ENCODE results near the gene RIIAD1.

DNA sequence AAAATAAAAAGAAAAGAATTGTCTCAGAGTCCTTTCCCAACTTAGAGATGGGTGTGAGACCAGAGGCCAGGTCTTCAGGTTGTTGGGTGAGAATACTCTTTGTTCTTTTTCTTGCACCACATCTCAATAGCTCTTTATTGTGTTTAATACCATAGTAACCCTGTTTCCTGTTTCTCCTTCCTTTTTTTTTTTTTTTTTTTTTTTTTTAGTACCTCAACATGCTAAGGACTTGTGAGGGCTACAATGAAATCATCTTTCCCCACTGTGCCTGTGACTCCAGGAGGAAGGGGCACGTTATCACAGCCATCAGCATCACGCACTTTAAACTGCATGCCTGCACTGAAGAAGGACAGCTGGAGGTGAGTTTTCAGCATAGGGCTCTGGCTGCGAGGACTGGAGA, 29.1 kb upstream of the RIIAD1 start:
- TF ChIP-seq, protein P1, sequence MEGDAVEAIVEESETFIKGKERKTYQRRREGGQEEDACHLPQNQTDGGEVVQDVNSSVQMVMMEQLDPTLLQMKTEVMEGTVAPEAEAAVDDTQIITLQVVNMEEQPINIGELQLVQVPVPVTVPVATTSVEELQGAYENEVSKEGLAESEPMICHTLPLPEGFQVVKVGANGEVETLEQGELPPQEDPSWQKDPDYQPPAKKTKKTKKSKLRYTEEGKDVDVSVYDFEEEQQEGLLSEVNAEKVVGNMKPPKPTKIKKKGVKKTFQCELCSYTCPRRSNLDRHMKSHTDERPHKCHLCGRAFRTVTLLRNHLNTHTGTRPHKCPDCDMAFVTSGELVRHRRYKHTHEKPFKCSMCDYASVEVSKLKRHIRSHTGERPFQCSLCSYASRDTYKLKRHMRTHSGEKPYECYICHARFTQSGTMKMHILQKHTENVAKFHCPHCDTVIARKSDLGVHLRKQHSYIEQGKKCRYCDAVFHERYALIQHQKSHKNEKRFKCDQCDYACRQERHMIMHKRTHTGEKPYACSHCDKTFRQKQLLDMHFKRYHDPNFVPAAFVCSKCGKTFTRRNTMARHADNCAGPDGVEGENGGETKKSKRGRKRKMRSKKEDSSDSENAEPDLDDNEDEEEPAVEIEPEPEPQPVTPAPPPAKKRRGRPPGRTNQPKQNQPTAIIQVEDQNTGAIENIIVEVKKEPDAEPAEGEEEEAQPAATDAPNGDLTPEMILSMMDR (IDR thresholded peaks at IDR 0.05; ENCODE audit: poor library complexity), result no peak
- TF ChIP-seq EZH2 (IDR thresholded peaks at IDR 0.05; ENCODE audit: borderline replicate concordance), result no peak
